ENCODE measurements around the gene REPIN1.

- no peak for TF ChIP-seq CTCF (IDR thresholded peaks at IDR 0.05)
- TF ChIP-seq EZH2 (IDR thresholded peaks at IDR 0.05; ENCODE audit: borderline replicate concordance, insufficient read depth, low read depth, low read length, poor library complexity, severe bottlenecking): no peak
Measured at GRCh38 chr7:150377635-150378034, 9.0 kb downstream of the REPIN1 start.
